ENCODE data around the gene KCNG2.

The KCNG2 gene

DNA sequence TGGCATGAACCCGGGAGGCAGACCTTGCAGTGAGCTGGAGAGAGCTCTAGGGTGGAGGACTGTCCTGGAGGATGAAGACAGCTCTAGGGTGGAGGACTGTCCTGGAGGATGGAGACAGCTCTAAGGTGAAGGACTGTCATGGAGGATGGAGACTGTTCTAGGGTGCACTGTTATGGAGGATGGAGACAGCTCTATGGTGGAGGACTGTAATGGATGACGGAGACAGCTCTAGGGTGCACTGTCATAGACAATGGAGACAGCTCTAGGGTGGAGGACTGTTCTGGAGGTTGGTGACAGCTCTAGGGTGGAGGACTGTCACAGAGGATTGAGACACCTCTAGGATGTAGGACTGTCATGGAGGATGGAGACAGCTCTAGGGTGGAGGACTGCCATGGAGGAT is 21.1 kb upstream of the KCNG2 start:
- H3K36me3 ChIP-seq (ENCODE audit: control insufficient read depth, insufficient read depth, low read length), result no peaks in the 10 kb centered on the region
- H3K27ac ChIP-seq (ENCODE audit: insufficient read depth, low read length, poor library complexity, severe bottlenecking), result no peak overlapping the region
- H3K9me3 ChIP-seq (ENCODE audit: control insufficient read depth, low read length), result no peaks in the 10 kb centered on the region
- H3K4me3 ChIP-seq (ENCODE audit: insufficient read depth, low read depth, low read length, poor library complexity, severe bottlenecking), result no peak overlapping the region
- no peak for DNase-seq
- H3K4me1 ChIP-seq (ENCODE audit: control insufficient read depth, insufficient read depth, low read length, poor library complexity, severe bottlenecking), result no peaks in the 10 kb centered on the region
- no peaks in the 10 kb centered on the region for H3K27me3 ChIP-seq (replicated peaks; ENCODE audit: control insufficient read depth, insufficient read depth, low read length, poor library complexity, severe bottlenecking)

DNA sequence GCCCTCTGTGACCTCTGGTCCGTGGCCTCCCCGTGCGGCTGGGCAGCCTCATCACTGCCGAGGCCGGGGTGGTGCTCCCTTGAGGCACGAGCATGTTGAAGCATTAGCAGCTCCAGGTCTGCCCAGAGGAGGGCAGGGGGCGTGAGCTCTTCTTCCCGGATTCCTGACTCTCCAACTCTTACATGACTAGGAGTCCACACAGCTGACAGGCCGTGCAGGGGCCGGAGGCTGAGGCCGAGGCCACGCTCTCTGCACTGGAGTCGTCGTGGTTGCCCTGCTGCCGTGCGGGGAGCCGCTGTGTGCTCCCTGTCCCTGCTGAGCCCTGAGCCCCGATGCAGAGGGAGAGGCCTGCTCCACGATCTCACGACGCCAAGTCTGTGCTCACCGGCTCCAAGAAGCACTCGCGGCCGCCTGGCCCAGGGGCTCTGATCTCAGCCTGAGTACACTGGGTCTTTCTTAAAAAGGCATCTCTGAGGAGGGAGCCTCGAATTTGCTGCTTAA is 19.4 kb upstream of the KCNG2 start:
- Histone ChIP-seq H3K9me3 (ENCODE audit: control insufficient read depth, low read length) (no peaks in the 10 kb centered on the region), H3K4me3 (ENCODE audit: insufficient read depth, low read depth, low read length, poor library complexity, severe bottlenecking) (no peak overlapping the region), H3K27me3 (replicated peaks; ENCODE audit: control insufficient read depth, insufficient read depth, low read length, poor library complexity, severe bottlenecking) (no peaks in the 10 kb centered on the region), H3K4me1 (ENCODE audit: control insufficient read depth, insufficient read depth, low read length, poor library complexity, severe bottlenecking) (no peaks in the 10 kb centered on the region), H3K36me3 (ENCODE audit: control insufficient read depth, insufficient read depth, low read length) (no peaks in the 10 kb centered on the region), H3K27ac (ENCODE audit: insufficient read depth, low read length, poor library complexity, severe bottlenecking) (no peak overlapping the region)
- no peak for DNase-seq

GRCh38 chr18:79779021-79779699 is 18.6 kb upstream of the KCNG2 start:
- DNase-seq, result no peak
- H3K36me3 ChIP-seq (ENCODE audit: control insufficient read depth, insufficient read depth, low read length), result no peaks in the 10 kb centered on the region
- no peaks in the 10 kb centered on the region for H3K9me3 ChIP-seq (ENCODE audit: control insufficient read depth, low read length)
- no peaks in the 10 kb centered on the region for H3K4me1 ChIP-seq (ENCODE audit: control insufficient read depth, insufficient read depth, low read length, poor library complexity, severe bottlenecking)
- no peak overlapping the region for H3K27ac ChIP-seq (ENCODE audit: insufficient read depth, low read length, poor library complexity, severe bottlenecking)
- no peak overlapping the region for H3K4me3 ChIP-seq (ENCODE audit: insufficient read depth, low read depth, low read length, poor library complexity, severe bottlenecking)
- H3K27me3 ChIP-seq (replicated peaks; ENCODE audit: control insufficient read depth, insufficient read depth, low read length, poor library complexity, severe bottlenecking), result no peaks in the 10 kb centered on the region

DNA sequence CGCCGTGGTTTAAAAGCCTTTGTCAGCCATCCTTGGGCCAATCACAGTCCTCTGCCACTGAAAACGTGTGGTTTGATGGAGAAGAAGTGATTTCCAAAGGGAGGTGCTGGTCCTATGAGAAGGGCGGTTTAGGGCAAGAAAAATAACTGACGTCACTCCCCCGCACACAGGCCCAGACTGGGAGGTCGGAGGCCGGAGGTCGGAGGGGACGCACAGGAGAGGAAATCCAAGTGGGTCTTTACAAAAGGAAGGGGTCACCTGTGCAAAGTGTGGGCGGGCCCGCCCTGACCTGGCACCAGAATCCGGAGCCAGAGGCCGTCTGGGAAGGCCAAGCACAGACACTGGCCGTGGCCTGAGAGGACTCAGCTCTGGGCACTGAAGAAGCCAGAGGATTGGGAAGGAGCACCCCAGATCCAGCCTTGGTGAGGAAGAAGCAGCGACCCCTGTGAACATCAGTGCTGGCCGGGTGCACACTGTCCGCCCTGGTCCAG is 18.0 kb upstream of the KCNG2 start:
- no peaks in the 10 kb centered on the region for H3K9me3 ChIP-seq (ENCODE audit: control insufficient read depth, low read length)
- no peaks in the 10 kb centered on the region for H3K36me3 ChIP-seq (ENCODE audit: control insufficient read depth, insufficient read depth, low read length)
- no peak overlapping the region for H3K4me3 ChIP-seq (ENCODE audit: insufficient read depth, low read depth, low read length, poor library complexity, severe bottlenecking)
- H3K27ac ChIP-seq (ENCODE audit: insufficient read depth, low read length, poor library complexity, severe bottlenecking), result no peak overlapping the region
- no peaks in the 10 kb centered on the region for H3K4me1 ChIP-seq (ENCODE audit: control insufficient read depth, insufficient read depth, low read length, poor library complexity, severe bottlenecking)
- no peak for DNase-seq
- no peaks in the 10 kb centered on the region for H3K27me3 ChIP-seq (replicated peaks; ENCODE audit: control insufficient read depth, insufficient read depth, low read length, poor library complexity, severe bottlenecking)

DNA sequence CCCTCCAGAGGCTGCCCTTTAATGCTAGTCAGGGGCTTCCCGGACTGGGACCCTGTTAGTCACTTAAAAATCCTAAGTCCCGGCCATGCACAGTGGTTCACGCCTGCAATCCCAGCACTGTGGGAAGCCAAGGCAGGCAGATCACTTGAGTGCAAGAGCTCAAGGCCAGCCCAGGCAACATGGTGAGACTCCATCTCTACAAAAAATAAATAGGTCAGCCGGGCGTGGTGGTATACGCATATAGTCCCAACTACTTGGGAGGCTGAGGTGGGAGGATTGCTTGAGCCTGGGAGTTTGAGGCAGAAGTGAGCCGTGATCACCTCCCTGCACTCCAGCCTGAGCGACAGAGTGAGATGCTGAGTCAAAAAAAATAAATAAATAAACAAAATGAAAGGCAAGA is 17.2 kb upstream of the KCNG2 start:
- no peak for DNase-seq
- Histone ChIP-seq H3K4me3 (ENCODE audit: insufficient read depth, low read depth, low read length, poor library complexity, severe bottlenecking) (no peak overlapping the region), H3K9me3 (ENCODE audit: control insufficient read depth, low read length) (no peaks in the 10 kb centered on the region), H3K27me3 (replicated peaks; ENCODE audit: control insufficient read depth, insufficient read depth, low read length, poor library complexity, severe bottlenecking) (no peaks in the 10 kb centered on the region), H3K27ac (ENCODE audit: insufficient read depth, low read length, poor library complexity, severe bottlenecking) (no peak overlapping the region), H3K36me3 (ENCODE audit: control insufficient read depth, insufficient read depth, low read length) (no peaks in the 10 kb centered on the region), H3K4me1 (ENCODE audit: control insufficient read depth, insufficient read depth, low read length, poor library complexity, severe bottlenecking) (no peaks in the 10 kb centered on the region)

DNA sequence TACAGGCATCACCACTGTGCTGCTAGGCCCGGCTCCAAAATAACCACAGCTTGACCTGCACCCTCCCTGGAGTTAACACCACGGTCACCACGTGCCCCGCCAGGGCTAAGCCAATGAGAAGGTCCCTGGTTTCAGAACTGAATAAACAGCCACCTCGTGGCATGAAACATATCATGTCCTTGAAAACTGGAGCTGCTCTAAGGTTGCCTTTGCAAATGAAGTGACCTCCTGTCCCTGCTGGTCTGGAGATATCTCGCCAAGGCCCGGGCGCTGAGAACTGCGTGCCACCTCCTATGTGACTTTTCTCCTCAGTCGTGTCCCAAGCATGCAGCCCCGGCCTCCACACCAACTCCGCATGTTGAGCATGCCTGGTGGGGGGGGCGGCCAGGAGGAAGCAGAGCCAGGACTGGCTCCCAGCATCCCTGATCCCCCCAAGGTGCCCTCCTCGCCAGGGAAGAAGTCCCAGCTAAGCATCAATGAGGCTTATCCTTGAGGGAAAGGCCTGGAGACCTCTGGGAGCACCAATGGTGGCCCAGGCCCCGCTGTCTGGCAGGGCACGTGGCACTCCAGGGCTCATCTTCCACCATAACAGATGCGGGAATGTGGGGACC is 16.3 kb upstream of the KCNG2 start:
- no peak for DNase-seq
- no peaks in the 10 kb centered on the region for H3K27me3 ChIP-seq (replicated peaks; ENCODE audit: control insufficient read depth, insufficient read depth, low read length, poor library complexity, severe bottlenecking)
- H3K9me3 ChIP-seq (ENCODE audit: control insufficient read depth, low read length), result no peaks in the 10 kb centered on the region
- H3K27ac ChIP-seq (ENCODE audit: insufficient read depth, low read length, poor library complexity, severe bottlenecking), result no peak overlapping the region
- H3K4me3 ChIP-seq (ENCODE audit: insufficient read depth, low read depth, low read length, poor library complexity, severe bottlenecking), result no peak overlapping the region
- no peaks in the 10 kb centered on the region for H3K36me3 ChIP-seq (ENCODE audit: control insufficient read depth, insufficient read depth, low read length)
- H3K4me1 ChIP-seq (ENCODE audit: control insufficient read depth, insufficient read depth, low read length, poor library complexity, severe bottlenecking), result no peaks in the 10 kb centered on the region

GRCh38 chr18:79782566-79783308 is 15.0 kb upstream of the KCNG2 start:
- Histone ChIP-seq H3K4me1 (ENCODE audit: control insufficient read depth, insufficient read depth, low read length, poor library complexity, severe bottlenecking) (no peaks in the 10 kb centered on the region), H3K9me3 (ENCODE audit: control insufficient read depth, low read length) (no peaks in the 10 kb centered on the region), H3K36me3 (ENCODE audit: control insufficient read depth, insufficient read depth, low read length) (no peaks in the 10 kb centered on the region), H3K27ac (ENCODE audit: insufficient read depth, low read length, poor library complexity, severe bottlenecking) (no peak overlapping the region), H3K4me3 (ENCODE audit: insufficient read depth, low read depth, low read length, poor library complexity, severe bottlenecking) (no peak overlapping the region), H3K27me3 (replicated peaks; ENCODE audit: control insufficient read depth, insufficient read depth, low read length, poor library complexity, severe bottlenecking) (no peaks in the 10 kb centered on the region)
- DNase-seq, result no peak

- DNase-seq, result no peak
- Histone ChIP-seq H3K27me3 (replicated peaks; ENCODE audit: control insufficient read depth, insufficient read depth, low read length, poor library complexity, severe bottlenecking) (no peaks in the 10 kb centered on the region), H3K4me1 (ENCODE audit: control insufficient read depth, insufficient read depth, low read length, poor library complexity, severe bottlenecking) (no peaks in the 10 kb centered on the region), H3K9me3 (ENCODE audit: control insufficient read depth, low read length) (no peaks in the 10 kb centered on the region), H3K4me3 (ENCODE audit: insufficient read depth, low read depth, low read length, poor library complexity, severe bottlenecking) (no peak overlapping the region), H3K27ac (ENCODE audit: insufficient read depth, low read length, poor library complexity, severe bottlenecking) (no peak overlapping the region), H3K36me3 (ENCODE audit: control insufficient read depth, insufficient read depth, low read length) (no peaks in the 10 kb centered on the region)
Observed at GRCh38 chr18:79784071-79784913, 13.4 kb upstream of the KCNG2 start.

DNA sequence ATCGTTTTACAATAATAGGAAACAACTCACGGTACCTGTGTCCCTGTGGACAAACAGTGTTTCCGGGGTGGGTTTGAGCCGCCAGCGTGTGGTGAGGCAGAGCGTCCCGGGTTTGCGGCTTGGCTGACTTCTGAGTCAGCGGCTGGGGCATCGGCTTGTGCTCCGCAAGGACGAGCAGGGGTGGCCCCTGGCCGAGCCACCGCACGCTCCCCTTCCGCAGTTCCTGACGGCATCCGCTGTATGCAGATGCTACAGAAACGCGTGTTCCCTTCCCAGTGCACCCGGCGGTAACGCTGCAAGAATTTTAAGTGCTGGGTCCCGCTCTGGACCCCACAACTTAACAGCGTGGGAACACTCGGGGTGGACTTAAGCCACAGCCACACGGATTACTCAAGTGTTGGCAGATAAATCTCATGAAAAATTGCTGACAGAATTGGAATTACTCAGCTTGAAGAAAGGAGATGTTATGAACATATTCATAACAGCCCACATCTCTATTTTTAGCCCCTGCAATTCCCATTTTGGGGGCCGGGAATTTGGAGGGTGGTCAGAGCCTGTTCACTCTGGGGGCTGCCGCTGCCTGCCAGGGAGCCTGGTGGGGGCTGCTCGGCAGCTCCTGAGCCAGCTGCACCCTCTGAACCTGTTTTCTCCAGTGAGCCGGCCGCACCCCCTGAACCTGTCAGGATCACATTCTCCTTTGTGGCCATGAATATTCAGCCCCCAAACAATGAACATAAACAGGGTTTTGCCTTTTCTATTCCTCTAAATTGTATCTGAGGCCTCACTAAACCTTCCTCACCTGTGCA is 12.6 kb upstream of the KCNG2 start:
- no peaks in the 10 kb centered on the region for H3K36me3 ChIP-seq (ENCODE audit: control insufficient read depth, insufficient read depth, low read length)
- no peaks in the 10 kb centered on the region for H3K4me1 ChIP-seq (ENCODE audit: control insufficient read depth, insufficient read depth, low read length, poor library complexity, severe bottlenecking)
- H3K9me3 ChIP-seq (ENCODE audit: control insufficient read depth, low read length), result no peaks in the 10 kb centered on the region
- H3K4me3 ChIP-seq (ENCODE audit: insufficient read depth, low read depth, low read length, poor library complexity, severe bottlenecking), result no peak overlapping the region
- H3K27ac ChIP-seq (ENCODE audit: insufficient read depth, low read length, poor library complexity, severe bottlenecking), result no peak overlapping the region
- H3K27me3 ChIP-seq (replicated peaks; ENCODE audit: control insufficient read depth, insufficient read depth, low read length, poor library complexity, severe bottlenecking), result no peaks in the 10 kb centered on the region
- DNase-seq, result no peak

Data from effector memory CD4-positive, alpha-beta T cell (primary cell).